OCI-LY3 (cell line): ENCODE results near the gene SURF6.

Source experiments
- EZH2phosphoT487 ChIP-seq: fragments of 200-600 bp; shearing (Covaris generic); IDR thresholded peaks from 2 replicates; pipeline ENCODE4 v1.6.1; 2018; ENCODE audit warnings: antibody characterized with exemption, mixed run types, low read depth
- TF ChIP-seq, protein P1 (sequence below): fragments of 200-600, 300-600 bp; sonication (generic); IDR thresholded peaks from 2 replicates; pipeline ENCODE4 v1.5.1; 2014; ENCODE audit warnings: antibody characterized with exemption, low read length, low read depth

- TF ChIP-seq, protein P1, sequence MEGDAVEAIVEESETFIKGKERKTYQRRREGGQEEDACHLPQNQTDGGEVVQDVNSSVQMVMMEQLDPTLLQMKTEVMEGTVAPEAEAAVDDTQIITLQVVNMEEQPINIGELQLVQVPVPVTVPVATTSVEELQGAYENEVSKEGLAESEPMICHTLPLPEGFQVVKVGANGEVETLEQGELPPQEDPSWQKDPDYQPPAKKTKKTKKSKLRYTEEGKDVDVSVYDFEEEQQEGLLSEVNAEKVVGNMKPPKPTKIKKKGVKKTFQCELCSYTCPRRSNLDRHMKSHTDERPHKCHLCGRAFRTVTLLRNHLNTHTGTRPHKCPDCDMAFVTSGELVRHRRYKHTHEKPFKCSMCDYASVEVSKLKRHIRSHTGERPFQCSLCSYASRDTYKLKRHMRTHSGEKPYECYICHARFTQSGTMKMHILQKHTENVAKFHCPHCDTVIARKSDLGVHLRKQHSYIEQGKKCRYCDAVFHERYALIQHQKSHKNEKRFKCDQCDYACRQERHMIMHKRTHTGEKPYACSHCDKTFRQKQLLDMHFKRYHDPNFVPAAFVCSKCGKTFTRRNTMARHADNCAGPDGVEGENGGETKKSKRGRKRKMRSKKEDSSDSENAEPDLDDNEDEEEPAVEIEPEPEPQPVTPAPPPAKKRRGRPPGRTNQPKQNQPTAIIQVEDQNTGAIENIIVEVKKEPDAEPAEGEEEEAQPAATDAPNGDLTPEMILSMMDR, result no peak
- no peak for TF ChIP-seq EZH2phosphoT487
Observed at GRCh38 chr9:133309608-133310007, 26.4 kb downstream of the SURF6 start.
